PC-9 (cell line): Measurements from ENCODE around the gene HSPA1L. TPM values are rescaled to one million over a fixed set of nuclear protein-coding genes. Genes with fewer than 3 reads are reported as not detected.

Experiments used
- BruUV-seq: library from RNA; stranded (reverse); fragments of 400-500 nt; replicated peaks from 2 replicates; lab custom pipeline; 2021; lab: Mats Ljungman, UMichigan
- CTCF ChIA-PET: fragments of 300-600 bp; sonication (Branson Sonifier 250); formaldehyde crosslinking; loops from one replicate; lab custom pipeline; 2022; ENCODE audit warnings: antibody characterized with exemption; lab: Charles Lee
- POLR2A ChIA-PET: fragments of 300-600 bp; sonication (Branson Sonifier 250); formaldehyde crosslinking; loops from one replicate; lab custom pipeline; 2022; ENCODE audit warnings: antibody characterized with exemption; ENCODE audit not compliant: unreplicated experiment; lab: Charles Lee
- DNase-seq, 2 experiments: peaks; one replicate each; pipeline versions ENCODE4 v3.0.0 to v3.0.0-alpha.2; 2015 to 2022; ENCODE audit warnings: mixed read lengths in 1 of 2
- H2AFZ ChIP-seq: fragments of 200-600 bp; sonication (generic); 2 replicates; pipeline ENCODE4 v1.8.1; 2017; ENCODE audit warnings: antibody characterized with exemption
- H3F3A ChIP-seq: fragments of 200-600 bp; sonication (generic); 2 replicates; pipeline ENCODE4 v1.8.1; 2017; ENCODE audit warnings: antibody characterized with exemption, mild to moderate bottlenecking, low read depth; ENCODE audit not compliant: insufficient read depth
- H3K27ac ChIP-seq: fragments of 200-600 bp; sonication (generic); 2 replicates; pipeline ENCODE4 v1.6.1; 2016; ENCODE audit warnings: mixed run types
- H3K27me3 ChIP-seq: fragments of 200-600 bp; sonication (generic); 2 replicates; pipeline ENCODE4 v1.6.1; 2016; ENCODE audit warnings: low read depth, mixed run types; ENCODE audit not compliant: insufficient read depth
- H3K36me3 ChIP-seq: fragments of 200-600 bp; sonication (generic); 2 replicates; pipeline ENCODE4 v1.6.1; 2016; ENCODE audit warnings: low read depth, mixed run types
- H3K4me1 ChIP-seq: fragments of 200-600 bp; sonication (generic); replicated peaks from 2 replicates; pipeline ENCODE4 v1.6.1; 2016; ENCODE audit warnings: mixed run types; ENCODE audit not compliant: insufficient read depth
- H3K4me2 ChIP-seq: fragments of 200-600 bp; sonication (generic); 2 replicates; pipeline ENCODE4 v1.6.1; 2017; ENCODE audit warnings: mixed run types
- H3K4me3 ChIP-seq: fragments of 200-600 bp; sonication (generic); 2 replicates; pipeline ENCODE4 v1.6.1; 2016; ENCODE audit warnings: mixed run types
- H3K79me2 ChIP-seq: fragments of 200-600 bp; sonication (generic); 2 replicates; pipeline ENCODE4 v1.6.1; 2017; ENCODE audit warnings: low read depth, mixed run types
- H3K9me2 ChIP-seq: fragments of 200-600 bp; sonication (generic); 2 replicates; pipeline ENCODE4 v1.8.1; 2017; ENCODE audit warnings: mild to moderate bottlenecking; ENCODE audit not compliant: insufficient read depth
- H3K9me3 ChIP-seq: fragments of 200-600 bp; sonication (generic); 2 replicates; pipeline ENCODE4 v1.8.1; 2016; ENCODE audit warnings: low read depth; ENCODE audit not compliant: insufficient read depth
- H4K20me1 ChIP-seq: fragments of 200-600 bp; sonication (generic); 2 replicates; pipeline ENCODE4 v1.8.1; 2017; ENCODE audit not compliant: insufficient read depth
- CTCF ChIP-seq: fragments of 200-600 bp; sonication (generic); conservative IDR thresholded peaks from 2 replicates; pipeline ENCODE4 v1.6.1; 2017; ENCODE audit warnings: mixed run types, antibody characterized with exemption, mild to moderate bottlenecking, moderate library complexity
- EZH2 ChIP-seq: fragments of 200-600 bp; sonication (generic); IDR thresholded peaks from 2 replicates; pipeline ENCODE4 v1.8.0; 2017; ENCODE audit warnings: antibody characterized with exemption, low read depth
- intact Hi-C: fragments of 100-400 bp; cut with micrococcal nuclease; formaldehyde crosslinking; loops from one replicate; pipeline ENCODE4 v1.10.0; 2022; ENCODE audit not compliant: unreplicated experiment
- total RNA-seq: library from RNA; stranded (reverse); gene quantifications from 2 replicates; pipeline ENCODE4 v1.2.3, GENCODE V29; 2021

The HSPA1L gene
- total RNA-seq, 1 experiment from 2014 or later: 2.3 TPM

- no TSS peak for BruUV-seq
- H3K9me3 ChIP-seq: no peaks in the 10 kb centered on the region
- peaks cover 31% of the 10 kb centered on the region; the same call in 1 of the 2 replicates for H3F3A ChIP-seq
- CTCF ChIA-PET: interaction anchor here (0.6 kb wide), 2 partner anchors 10 to 38 kb away, joined by 3 to 4 read pairs; no protein-coding TSS in a partner anchor
- peak; percentile 76 to 89 for DNase-seq
- intact Hi-C loops: loop anchor here (2.0 to 10.0 kb wide), 3 partner anchors 18 to 178 kb away; partner anchors contain the start of genes HSPA1A, HSPA1L, NELFE and SKIC2
- TF ChIP-seq EZH2 (no peak), CTCF (no peak)
- peaks cover 31% of the 10 kb centered on the region for H3K4me1 ChIP-seq
- H3K36me3 ChIP-seq: peaks cover 6% of the 10 kb centered on the region; the same call in 1 of the 2 replicates
- H3K4me2 ChIP-seq: peak within 1 kb of the TSS; percentile 76
- POLR2A ChIA-PET: interaction anchor here (0.5 to 0.9 kb wide), 3 partner anchors 14 to 124 kb away, joined by 3 read pairs; no protein-coding TSS in a partner anchor
- H3K9me2 ChIP-seq: no peaks in the 10 kb centered on the region
- H2AFZ ChIP-seq: no peak within 1 kb of the TSS
- peak within 1 kb of the TSS; percentile 40; the same call in 1 of the 2 replicates for H3K4me3 ChIP-seq
- H3K79me2 ChIP-seq: no peaks in the 10 kb centered on the region
- H4K20me1 ChIP-seq: no peaks in the 10 kb centered on the region
- peak within 1 kb of the TSS; percentile 58 for H3K27ac ChIP-seq
- no peaks in the 10 kb centered on the region for H3K27me3 ChIP-seq
These were observed 38.0 kb downstream of the HSPA1L start, which contains the start of gene VWA7 for GRCh38 chr6:31776989-31777666. Gene VWA7, minus strand, starts transcription at chr6:31777328. Its CDS starts 549 bp downstream, at chr6:31776779.

GRCh38 chr6:31776485-31776988, 38.5 kb downstream of the HSPA1L start:
- no peak overlapping the region for H2AFZ ChIP-seq
- H3K4me1 ChIP-seq: peaks cover 31% of the 10 kb centered on the region
- peaks cover 31% of the 10 kb centered on the region; the same call in 1 of the 2 replicates for H3F3A ChIP-seq

More at GRCh38 chr6:31776485-31776988, 38.5 kb downstream of the HSPA1L start:
- H3K4me2 ChIP-seq: peak overlapping the region; percentile 76
- peak overlapping the region; percentile 40; the same call in 1 of the 2 replicates for H3K4me3 ChIP-seq
- POLR2A ChIA-PET: interaction anchor here (0.6 kb wide), 1 partner anchor 74 kb away, joined by 5 read pairs; no protein-coding TSS in a partner anchor
- H3K9me2 ChIP-seq: no peaks in the 10 kb centered on the region
- TSS peak; percentile 66 for BruUV-seq
- peak overlapping the region; percentile 58 for H3K27ac ChIP-seq
- CTCF ChIA-PET: no interaction called here
- H3K9me3 ChIP-seq: no peaks in the 10 kb centered on the region
- H3K27me3 ChIP-seq: no peaks in the 10 kb centered on the region
- H3K79me2 ChIP-seq: no peaks in the 10 kb centered on the region
- intact Hi-C loops: loop anchor here (2.0 to 10.0 kb wide), 3 partner anchors 18 to 178 kb away; partner anchors contain the start of genes HSPA1A, HSPA1L, NELFE and SKIC2
- H4K20me1 ChIP-seq: no peaks in the 10 kb centered on the region
- H3K36me3 ChIP-seq: peaks cover 6% of the 10 kb centered on the region; the same call in 1 of the 2 replicates
- TF ChIP-seq CTCF (no peak), EZH2 (no peak)
- no peak for DNase-seq
